Gastrocnemius medialis (tissue), 4 donors: ENCODE measurements around the gene GDF9.

Experiments
- CTCF ChIP-seq, 5 experiments: fragments of 450-650 bp in 3 of 5; fragments of 200-600 bp in 2 of 5; sonication (generic) in 2 of 5; IDR thresholded peaks in 4 of 5; conservative IDR thresholded peaks in 1 of 5; 1 replicate in 4 of 5; 2 replicates in 1 of 5; pipeline ENCODE4 v1.5.1; 2016 to 2019; ENCODE audit warnings: antibody characterized with exemption in 5 of 5, mild to moderate bottlenecking in 3 of 5, moderate library complexity in 3 of 5
- POLR2A ChIP-seq, 2 donors: fragments of 450-650 bp; IDR thresholded peaks; one replicate each; pipeline ENCODE4 v1.6.1; 2017; ENCODE audit warnings: antibody characterized with exemption in 2 of 2, mild to moderate bottlenecking in 2 of 2, moderate library complexity in 2 of 2

- TF ChIP-seq CTCF (IDR thresholded peaks at IDR 0.05 in 4 of 5, conservative IDR thresholded peaks at IDR 0.05 in 1 of 5) (no peak), POLR2A (IDR thresholded peaks at IDR 0.05) (no peak)
Observed at GRCh38 chr5:132821350-132821749, 44.9 kb downstream of the GDF9 start.
